PC-3 (cell line): ENCODE results near the gene BAZ2A.

Experiments
- EZH2 ChIP-seq: fragments of 300-600 bp; sonication (generic); IDR thresholded peaks from one replicate; pipeline ENCODE4 v1.6.1; 2017; ENCODE audit warnings: antibody characterized with exemption, mild to moderate bottlenecking, low read length; ENCODE audit not compliant: unreplicated experiment
- EZH2phosphoT487 ChIP-seq: fragments of 300-600 bp; sonication (generic); IDR thresholded peaks from 2 replicates; pipeline ENCODE4 v1.6.1; 2018; ENCODE audit warnings: mild to moderate bottlenecking, antibody characterized with exemption, low read length, borderline replicate concordance
- TF ChIP-seq, protein P1 (sequence below): fragments of 300-600 bp; sonication (generic); conservative IDR thresholded peaks from 2 replicates; pipeline ENCODE4 v1.5.1; 2017; ENCODE audit warnings: antibody characterized with exemption, low read depth, mild to moderate bottlenecking, low read length

DNA sequence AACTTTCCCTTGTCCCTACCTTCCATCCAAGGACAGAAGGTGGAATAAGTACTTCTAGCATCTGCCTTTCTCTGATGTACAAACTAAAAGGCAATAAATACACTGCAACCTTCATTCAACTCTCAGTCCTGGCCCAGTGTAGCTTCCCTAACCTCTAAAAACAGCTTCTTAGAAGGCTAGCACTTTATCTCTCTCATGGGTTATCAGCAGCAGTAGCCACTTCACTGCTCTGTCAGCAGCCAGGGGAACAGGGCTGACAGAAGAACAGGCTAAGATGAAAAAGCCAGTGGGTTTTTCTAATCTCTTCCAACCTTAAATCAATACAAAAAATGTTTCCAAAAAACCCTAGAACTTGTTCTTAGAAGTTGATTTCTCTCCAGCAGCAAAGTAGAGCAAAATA, 13.2 kb downstream of the BAZ2A start:
- TF ChIP-seq, protein P1, sequence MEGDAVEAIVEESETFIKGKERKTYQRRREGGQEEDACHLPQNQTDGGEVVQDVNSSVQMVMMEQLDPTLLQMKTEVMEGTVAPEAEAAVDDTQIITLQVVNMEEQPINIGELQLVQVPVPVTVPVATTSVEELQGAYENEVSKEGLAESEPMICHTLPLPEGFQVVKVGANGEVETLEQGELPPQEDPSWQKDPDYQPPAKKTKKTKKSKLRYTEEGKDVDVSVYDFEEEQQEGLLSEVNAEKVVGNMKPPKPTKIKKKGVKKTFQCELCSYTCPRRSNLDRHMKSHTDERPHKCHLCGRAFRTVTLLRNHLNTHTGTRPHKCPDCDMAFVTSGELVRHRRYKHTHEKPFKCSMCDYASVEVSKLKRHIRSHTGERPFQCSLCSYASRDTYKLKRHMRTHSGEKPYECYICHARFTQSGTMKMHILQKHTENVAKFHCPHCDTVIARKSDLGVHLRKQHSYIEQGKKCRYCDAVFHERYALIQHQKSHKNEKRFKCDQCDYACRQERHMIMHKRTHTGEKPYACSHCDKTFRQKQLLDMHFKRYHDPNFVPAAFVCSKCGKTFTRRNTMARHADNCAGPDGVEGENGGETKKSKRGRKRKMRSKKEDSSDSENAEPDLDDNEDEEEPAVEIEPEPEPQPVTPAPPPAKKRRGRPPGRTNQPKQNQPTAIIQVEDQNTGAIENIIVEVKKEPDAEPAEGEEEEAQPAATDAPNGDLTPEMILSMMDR: no peak
- no peak for TF ChIP-seq EZH2
- TF ChIP-seq EZH2phosphoT487: no peak
